Bronchial epithelial cell (primary cell): ENCODE results near the gene ZNF106. TPM values are rescaled to one million over a fixed set of nuclear protein-coding genes. Genes with fewer than 3 reads are reported as not detected.

Experiments used
- DNase-seq: peaks from one replicate; pipeline ENCODE4 v3.0.0-alpha.2; 2010; ENCODE audit warnings: low read depth
- FAIRE-seq: peaks from 2 replicates; lab custom pipeline; 2011; peaks lifted over from hg19 to GRCh38; lab: Jason Lieb, UNC
- H3K27me3 ChIP-seq: 2 replicates; pipeline ENCODE4 v1.5.1; 2011; ENCODE audit warnings: low read length; ENCODE audit not compliant: control insufficient read depth, insufficient read depth
- H3K36me3 ChIP-seq: 2 replicates; pipeline ENCODE4 v1.5.1; 2011; ENCODE audit warnings: low read length; ENCODE audit not compliant: control insufficient read depth, insufficient read depth
- H3K4me3 ChIP-seq: 2 replicates; pipeline ENCODE4 v1.5.1; 2011; ENCODE audit warnings: mild to moderate bottlenecking, low read depth, low read length, control low read depth
- CTCF ChIP-seq: IDR thresholded peaks from 2 replicates; pipeline ENCODE4 v1.5.1; 2011; ENCODE audit warnings: mild to moderate bottlenecking, moderate library complexity, low read length, control low read depth, inconsistent platforms; ENCODE audit not compliant: insufficient read depth, severe bottlenecking
- total RNA-seq: library from RNA; depleted of rRNA; stranded (reverse); fragments of >200 nt; gene quantifications from 2 replicates; pipeline ENCODE4 v1.2.1, GENCODE V29; 2014

ZNF106 gene
- total RNA-seq, 1 donor from 2014 or later: 34.5 TPM

GRCh38 chr15:42499858-42500609 lies 9.1 kb upstream of the ZNF106 start:
- TF ChIP-seq CTCF: no peak
- FAIRE-seq (no peak), DNase-seq (no peak)
- no peak overlapping the region for H3K4me3 ChIP-seq
- no peaks in the 10 kb centered on the region for H3K27me3 ChIP-seq
- peaks cover 1% of the 10 kb centered on the region for H3K36me3 ChIP-seq

GRCh38 chr15:42498212-42499068 lies 7.5 kb upstream of the ZNF106 start:
- TF ChIP-seq CTCF: no peak
- Histone ChIP-seq H3K4me3 (no peak overlapping the region), H3K36me3 (peaks cover 1% of the 10 kb centered on the region), H3K27me3 (no peaks in the 10 kb centered on the region)
- DNase-seq (no peak), FAIRE-seq (no peak)

GRCh38 chr15:42495361-42496212 lies 4.6 kb upstream of the ZNF106 start, which contains the start of gene SNAP23:
TSS of gene SNAP23 (plus strand) at chr15:42495634. CDS start at chr15:42511847, 16,213 bp downstream.
- peak within 1 kb of the TSS; percentile 86 for H3K4me3 ChIP-seq
- peak; percentile 91 for DNase-seq

GRCh38 chr15:42494998-42495360 lies 4.0 kb upstream of the ZNF106 start:
- peak overlapping the region; percentile 86 for H3K4me3 ChIP-seq
- FAIRE-seq: no peak
- peaks cover 1% of the 10 kb centered on the region for H3K36me3 ChIP-seq
- H3K27me3 ChIP-seq: no peaks in the 10 kb centered on the region
- TF ChIP-seq CTCF: no peak
- peak; percentile 76 for DNase-seq

More at GRCh38 chr15:42495361-42496212, 4.6 kb upstream of the ZNF106 start, which contains the start of gene SNAP23:
- no peak for TF ChIP-seq CTCF
- Histone ChIP-seq H3K36me3 (peaks cover 1% of the 10 kb centered on the region), H3K27me3 (no peaks in the 10 kb centered on the region)
- no peak for FAIRE-seq

- no peak for FAIRE-seq
- no peak for DNase-seq
- no peak overlapping the region for H3K4me3 ChIP-seq
- no peaks in the 10 kb centered on the region for H3K27me3 ChIP-seq
- no peak for TF ChIP-seq CTCF
- H3K36me3 ChIP-seq: peaks cover 1% of the 10 kb centered on the region
Observed at GRCh38 chr15:42493679-42494078, 2.7 kb upstream of the ZNF106 start.
